ENCODE results near the gene PPP1R36.

GRCh38 chr14:64594438-64594837 lies 44.7 kb downstream of the PPP1R36 start:
- TF ChIP-seq CTCF (IDR thresholded peaks at IDR 0.05; ENCODE audit: poor library complexity) (no peak), EZH2 (IDR thresholded peaks at IDR 0.05; ENCODE audit: borderline replicate concordance) (no peak)
